Lower leg skin (tissue), 4 donors: ENCODE measurements around the gene ACVR1. TPM values are rescaled to one million over a fixed set of nuclear protein-coding genes. Genes with fewer than 3 reads are reported as not detected.

ENCODE experiments used
- DNase-seq, 2 donors: peaks; one replicate each; pipeline ENCODE4 v3.0.0-alpha.2; 2019; ENCODE audit warnings: low spot score in 2 of 2
- H3K4me3 ChIP-seq: fragments of 200-600 bp; sonication (generic); 2 replicates; pipeline ENCODE4 v1.5.1; 2017; ENCODE audit warnings: mild to moderate bottlenecking, low read depth; ENCODE audit not compliant: poor library complexity, severe bottlenecking
- POLR2A ChIP-seq, 2 donors: fragments of 450-650 bp; IDR thresholded peaks; one replicate each; pipeline ENCODE4 v1.6.1; 2016 to 2017; ENCODE audit warnings: antibody characterized with exemption in 2 of 2, mild to moderate bottlenecking in 1 of 2, moderate library complexity in 1 of 2
- WGBS, 2 donors: methylation state at CpG; one replicate each; pipeline ENCODE4 v1.1.5; 2018; 5-methylcytosine and 5-hydroxymethylcytosine counted together
- intact Hi-C: fragments of 100-400 bp; cut with DNase I; formaldehyde crosslinking; loops from one replicate; pipeline ENCODE4 v1.15.0; 2023; ENCODE audit warnings: low total_unique reads
- total RNA-seq, 4 donors: library from RNA; depleted of rRNA; stranded (reverse); fragments of >200 nt; gene quantifications; one replicate each; pipeline ENCODE4 v1.1.0, GENCODE V29; 2016
- TF ChIP-seq, protein P1 (sequence below), 3 donors: fragments of 450-650 bp; IDR thresholded peaks; one replicate each; pipeline ENCODE4 v1.5.1; 2016; ENCODE audit warnings: antibody characterized with exemption in 3 of 3, mild to moderate bottlenecking in 3 of 3, moderate library complexity in 2 of 3

Gene ACVR1
- total RNA-seq, 4 donors from 2014 or later = 14.3 to 22.7 (median 15.2) TPM

DNA sequence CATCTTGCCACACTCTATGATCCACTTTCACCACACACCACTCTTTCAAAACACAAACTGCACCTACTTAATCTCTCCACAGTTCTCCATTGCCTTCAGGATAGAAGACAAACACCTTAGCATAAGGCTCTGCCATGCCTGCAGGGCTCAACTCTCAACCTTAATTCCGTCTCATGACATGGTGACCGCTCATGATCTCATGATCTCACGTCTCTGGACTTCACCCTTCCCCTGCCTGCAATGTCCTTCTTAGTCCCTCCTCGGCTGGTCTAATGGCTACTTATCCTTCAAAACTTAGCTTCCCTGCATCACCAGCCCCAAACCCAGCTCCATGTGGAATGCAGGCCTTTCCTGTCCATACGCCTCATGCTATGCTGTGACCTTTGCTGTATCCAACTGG is 85.3 kb downstream of the ACVR1 start:
- no peak for DNase-seq
- H3K4me3 ChIP-seq = no peak overlapping the region
- TF ChIP-seq POLR2A (IDR thresholded peaks at IDR 0.05) = no peak
- TF ChIP-seq, protein P1, sequence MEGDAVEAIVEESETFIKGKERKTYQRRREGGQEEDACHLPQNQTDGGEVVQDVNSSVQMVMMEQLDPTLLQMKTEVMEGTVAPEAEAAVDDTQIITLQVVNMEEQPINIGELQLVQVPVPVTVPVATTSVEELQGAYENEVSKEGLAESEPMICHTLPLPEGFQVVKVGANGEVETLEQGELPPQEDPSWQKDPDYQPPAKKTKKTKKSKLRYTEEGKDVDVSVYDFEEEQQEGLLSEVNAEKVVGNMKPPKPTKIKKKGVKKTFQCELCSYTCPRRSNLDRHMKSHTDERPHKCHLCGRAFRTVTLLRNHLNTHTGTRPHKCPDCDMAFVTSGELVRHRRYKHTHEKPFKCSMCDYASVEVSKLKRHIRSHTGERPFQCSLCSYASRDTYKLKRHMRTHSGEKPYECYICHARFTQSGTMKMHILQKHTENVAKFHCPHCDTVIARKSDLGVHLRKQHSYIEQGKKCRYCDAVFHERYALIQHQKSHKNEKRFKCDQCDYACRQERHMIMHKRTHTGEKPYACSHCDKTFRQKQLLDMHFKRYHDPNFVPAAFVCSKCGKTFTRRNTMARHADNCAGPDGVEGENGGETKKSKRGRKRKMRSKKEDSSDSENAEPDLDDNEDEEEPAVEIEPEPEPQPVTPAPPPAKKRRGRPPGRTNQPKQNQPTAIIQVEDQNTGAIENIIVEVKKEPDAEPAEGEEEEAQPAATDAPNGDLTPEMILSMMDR (IDR thresholded peaks at IDR 0.05) = no peak
- intact Hi-C loops = no loop called here
- WGBS, 2 donors = 78 to 93% methylated on average over 5 of the region's 5 CpGs

DNA sequence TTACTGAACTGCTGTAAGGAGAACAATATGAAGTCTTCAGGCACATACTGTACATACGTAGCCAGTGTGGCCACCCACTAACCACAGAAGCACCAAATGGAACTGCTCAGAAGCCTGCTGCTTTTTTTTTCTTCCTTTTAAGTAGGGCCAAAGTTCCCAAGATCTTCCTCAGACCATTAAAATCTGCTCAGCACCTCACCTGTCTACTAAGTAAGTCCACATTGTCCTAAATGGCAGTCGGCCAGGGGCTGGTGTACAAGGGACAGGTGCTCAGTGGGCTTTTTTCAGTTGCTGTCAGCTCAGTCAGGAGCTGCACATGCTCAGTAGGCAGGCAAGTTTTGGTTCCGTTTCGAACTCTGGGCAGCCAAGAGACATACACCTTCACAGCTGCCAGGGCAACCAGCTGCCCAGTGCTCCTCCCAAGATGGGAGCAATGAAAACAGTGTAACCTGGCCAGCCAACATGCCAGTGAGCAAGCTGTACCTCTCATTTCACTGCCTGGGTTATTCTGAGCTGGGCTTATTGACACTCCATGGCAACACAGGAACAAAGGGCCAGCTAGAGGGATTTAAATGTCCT is 86.1 kb downstream of the ACVR1 start:
- no peak overlapping the region for H3K4me3 ChIP-seq
- no peak for DNase-seq
- WGBS, 2 donors = 29 to 67% methylated on average over 4 of the region's 4 CpGs
- no peak for TF ChIP-seq POLR2A (IDR thresholded peaks at IDR 0.05)
- TF ChIP-seq, protein P1 (IDR thresholded peaks at IDR 0.05) = no peak
- intact Hi-C loops = loop anchor here (5.0 kb wide), 1 partner anchor 87 kb away; the partner anchor contains the start of gene ACVR1

DNA sequence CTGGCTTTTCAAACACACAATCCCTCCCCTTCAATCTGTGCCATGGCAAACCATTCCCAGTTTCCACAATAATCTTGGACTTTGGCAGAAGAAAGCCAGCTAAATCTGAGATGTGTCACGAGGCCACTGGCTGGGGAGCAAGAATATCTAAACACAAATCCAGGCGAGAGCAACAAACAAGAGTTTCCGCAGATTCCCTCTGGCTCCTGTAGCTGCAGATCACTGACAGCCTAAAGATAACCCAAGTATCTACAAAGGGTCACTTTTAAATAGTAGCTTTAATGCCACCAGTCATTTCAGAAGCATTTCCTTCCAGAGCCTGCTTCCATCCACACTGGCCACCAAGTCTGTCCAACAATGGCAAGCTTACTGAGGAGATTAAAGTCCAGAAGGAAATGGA is 86.9 kb downstream of the ACVR1 start:
- DNase-seq = peak in 1 of 2 donors; percentile 37
- H3K4me3 ChIP-seq = no peak overlapping the region
- 55 to 58% methylated on average over 3 of the region's 3 CpGs for whole genome bisulfite sequencing, 2 donors
- TF ChIP-seq, protein P1 (IDR thresholded peaks at IDR 0.05) = no peak
- TF ChIP-seq POLR2A (IDR thresholded peaks at IDR 0.05) = no peak
- intact Hi-C loops = loop anchor here (5.0 kb wide), 1 partner anchor 88 kb away; the partner anchor contains the start of gene ACVR1

DNA sequence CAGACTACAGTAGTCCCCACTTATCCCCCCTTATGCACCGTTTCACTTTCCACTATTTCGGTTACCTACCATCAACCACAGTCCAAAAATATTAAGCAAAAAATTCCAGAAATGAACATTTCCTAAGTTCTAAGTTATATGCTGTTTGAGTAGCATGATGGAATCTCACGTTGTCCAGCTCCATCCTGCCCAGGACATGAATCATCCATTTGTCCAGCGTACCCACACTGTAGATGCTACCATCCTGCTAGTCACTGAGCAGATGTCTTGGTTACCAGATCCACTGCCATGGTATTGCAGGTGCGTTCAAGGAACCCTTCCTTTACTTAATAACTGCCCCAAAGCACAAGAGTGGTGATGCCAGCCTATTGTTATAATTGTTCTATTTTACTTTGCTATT is 87.9 kb downstream of the ACVR1 start:
- TF ChIP-seq, protein P1 (IDR thresholded peaks at IDR 0.05) = no peak
- no peak for TF ChIP-seq POLR2A (IDR thresholded peaks at IDR 0.05)
- 94 to 95% methylated on average over 5 of the region's 5 CpGs for WGBS, 2 donors
- DNase-seq = no peak
- no peak overlapping the region for H3K4me3 ChIP-seq
- intact Hi-C loops = loop anchor here (5.0 kb wide), 1 partner anchor 89 kb away; the partner anchor contains the start of gene ACVR1

DNA sequence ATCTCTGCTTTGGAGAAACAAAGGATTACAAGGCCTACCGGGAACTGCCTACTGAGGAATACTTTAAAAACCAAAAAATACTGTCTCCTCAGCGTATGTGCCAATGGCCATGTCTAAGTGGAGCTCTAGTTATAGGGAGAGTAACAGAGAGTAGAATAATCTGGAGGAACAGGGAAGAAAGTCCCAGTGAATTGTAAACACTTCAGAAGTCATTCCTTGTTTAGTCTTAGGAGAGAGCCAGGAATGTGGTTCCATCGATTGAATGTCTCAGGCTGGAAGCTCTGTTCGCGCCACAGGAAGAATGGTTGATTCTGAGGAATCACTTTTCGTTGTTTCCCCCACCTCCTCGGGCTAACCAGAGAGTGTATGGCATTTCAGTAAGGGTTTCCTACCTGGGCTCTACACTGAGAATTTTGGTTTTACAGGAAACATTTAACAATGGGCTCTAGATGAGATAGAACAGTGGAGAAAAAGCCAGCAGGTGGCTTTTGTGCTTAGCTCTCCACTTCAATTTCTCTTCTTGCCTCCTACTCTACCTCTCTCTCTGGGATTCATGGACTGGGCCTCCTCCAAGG is 88.7 kb downstream of the ACVR1 start:
- no peak overlapping the region for H3K4me3 ChIP-seq
- intact Hi-C loops = loop anchor here (5.0 kb wide), 1 partner anchor 90 kb away; the partner anchor contains the start of gene ACVR1
- WGBS, 2 donors = 77% methylated on average over 7 of the region's 7 CpGs
- no peak for TF ChIP-seq POLR2A (IDR thresholded peaks at IDR 0.05)
- TF ChIP-seq, protein P1 (IDR thresholded peaks at IDR 0.05) = no peak
- DNase-seq = no peak
